ENCODE results near the gene POLR2I. TPM values are rescaled to one million over a fixed set of nuclear protein-coding genes. Genes with fewer than 3 reads are reported as not detected.

POLR2I gene
- polyA plus RNA-seq, 1 donor from 2014 or later: 159 TPM

DNA sequence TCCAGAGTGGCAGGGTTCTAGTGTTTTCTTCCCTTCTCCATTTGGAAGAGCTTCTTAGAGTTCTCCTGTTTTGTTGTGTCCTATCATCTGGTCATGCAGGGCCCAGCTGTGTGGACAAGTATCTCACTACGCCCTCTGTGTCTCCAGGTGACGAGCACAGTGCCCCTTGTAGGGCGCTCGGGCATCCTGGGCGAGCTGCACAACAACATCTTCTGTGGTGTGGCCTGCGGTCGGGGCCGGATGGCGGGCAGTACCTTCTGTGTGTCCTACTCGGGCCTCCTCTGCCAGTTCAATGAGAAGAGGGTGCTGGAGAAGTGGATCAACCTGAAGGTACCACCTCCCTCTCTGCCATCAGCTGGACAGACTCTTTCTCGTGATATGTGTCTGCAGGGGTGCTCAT is 47.0 kb downstream of the POLR2I start:
- H3K9ac ChIP-seq (ENCODE audit: low read length): no peak overlapping the region
- H3K79me2 ChIP-seq (replicated peaks; ENCODE audit: insufficient read depth, low read length): no peaks in the 10 kb centered on the region
- H3K9me3 ChIP-seq (ENCODE audit: low read length): no peaks in the 10 kb centered on the region
- H3K4me2 ChIP-seq (ENCODE audit: low read length): no peak overlapping the region
- no peak overlapping the region for H2AFZ ChIP-seq (ENCODE audit: low read depth, low read length)
- no peaks in the 10 kb centered on the region for H3K9me2 ChIP-seq (ENCODE audit: insufficient read depth, low read length)
- no peaks in the 10 kb centered on the region for H3F3A ChIP-seq (ENCODE audit: insufficient read depth, low read length, poor library complexity, severe bottlenecking)
- H4K20me1 ChIP-seq (ENCODE audit: insufficient read depth): no peaks in the 10 kb centered on the region
- no peaks in the 10 kb centered on the region for H3K36me3 ChIP-seq (ENCODE audit: insufficient read depth, low read length)
- no peak overlapping the region for H3K4me3 ChIP-seq (ENCODE audit: low read length)
- H3K27me3 ChIP-seq (ENCODE audit: insufficient read depth, low read depth, low read length): no peaks in the 10 kb centered on the region
- TF ChIP-seq EP300 (conservative IDR thresholded peaks at IDR 0.05; ENCODE audit: poor library complexity, severe bottlenecking) (no peak), RAD21 (conservative IDR thresholded peaks at IDR 0.05) (no peak), MXI1 (conservative IDR thresholded peaks at IDR 0.05; ENCODE audit: poor library complexity, severe bottlenecking) (no peak), CTCF (IDR thresholded peaks at IDR 0.05; ENCODE audit: poor library complexity, severe bottlenecking) (no peak), SMC3 (conservative IDR thresholded peaks at IDR 0.05; ENCODE audit: poor library complexity) (no peak), TAF1 (IDR thresholded peaks at IDR 0.05; ENCODE audit: low read depth) (no peak)
- H3K27ac ChIP-seq (ENCODE audit: low read length): no peak overlapping the region

DNA sequence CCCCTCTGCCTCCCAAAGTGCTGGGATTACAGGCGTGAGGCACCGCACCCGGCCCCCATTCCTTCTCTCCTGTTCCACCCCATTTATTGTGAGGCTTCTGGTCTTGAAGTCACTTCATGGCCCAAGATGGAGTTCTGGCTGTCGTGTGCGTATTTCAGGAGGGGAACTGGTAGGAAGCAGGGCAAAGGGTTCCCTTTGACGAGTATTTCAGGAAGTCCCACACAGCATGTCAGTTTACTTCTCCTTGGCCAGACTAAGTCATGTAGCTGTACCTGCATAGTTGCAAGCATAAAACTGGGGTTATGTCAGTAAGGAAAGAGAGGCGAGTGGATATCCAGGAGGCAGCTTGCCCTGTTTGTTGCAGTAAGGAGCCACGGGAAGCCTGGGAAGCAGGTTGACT is 49.8 kb downstream of the POLR2I start:
- Histone ChIP-seq H3K79me2 (replicated peaks; ENCODE audit: insufficient read depth, low read length) (no peaks in the 10 kb centered on the region), H2AFZ (ENCODE audit: low read depth, low read length) (no peak overlapping the region), H4K20me1 (ENCODE audit: insufficient read depth) (no peaks in the 10 kb centered on the region), H3K9me3 (ENCODE audit: low read length) (no peaks in the 10 kb centered on the region), H3F3A (ENCODE audit: insufficient read depth, low read length, poor library complexity, severe bottlenecking) (no peaks in the 10 kb centered on the region), H3K4me3 (ENCODE audit: low read length) (no peak overlapping the region), H3K4me2 (ENCODE audit: low read length) (no peak overlapping the region), H3K27ac (ENCODE audit: low read length) (no peak overlapping the region), H3K9ac (ENCODE audit: low read length) (no peak overlapping the region), H3K9me2 (ENCODE audit: insufficient read depth, low read length) (no peaks in the 10 kb centered on the region), H3K27me3 (ENCODE audit: insufficient read depth, low read depth, low read length) (no peaks in the 10 kb centered on the region), H3K36me3 (ENCODE audit: insufficient read depth, low read length) (no peaks in the 10 kb centered on the region)
- TF ChIP-seq EZH2 (IDR thresholded peaks at IDR 0.05; ENCODE audit: borderline replicate concordance, insufficient read depth, low read length, poor library complexity, severe bottlenecking): no peak
- no peak for TF ChIP-seq MXI1 (conservative IDR thresholded peaks at IDR 0.05; ENCODE audit: poor library complexity, severe bottlenecking)
- TF ChIP-seq RAD21 (conservative IDR thresholded peaks at IDR 0.05): no peak
- TF ChIP-seq, protein P1, sequence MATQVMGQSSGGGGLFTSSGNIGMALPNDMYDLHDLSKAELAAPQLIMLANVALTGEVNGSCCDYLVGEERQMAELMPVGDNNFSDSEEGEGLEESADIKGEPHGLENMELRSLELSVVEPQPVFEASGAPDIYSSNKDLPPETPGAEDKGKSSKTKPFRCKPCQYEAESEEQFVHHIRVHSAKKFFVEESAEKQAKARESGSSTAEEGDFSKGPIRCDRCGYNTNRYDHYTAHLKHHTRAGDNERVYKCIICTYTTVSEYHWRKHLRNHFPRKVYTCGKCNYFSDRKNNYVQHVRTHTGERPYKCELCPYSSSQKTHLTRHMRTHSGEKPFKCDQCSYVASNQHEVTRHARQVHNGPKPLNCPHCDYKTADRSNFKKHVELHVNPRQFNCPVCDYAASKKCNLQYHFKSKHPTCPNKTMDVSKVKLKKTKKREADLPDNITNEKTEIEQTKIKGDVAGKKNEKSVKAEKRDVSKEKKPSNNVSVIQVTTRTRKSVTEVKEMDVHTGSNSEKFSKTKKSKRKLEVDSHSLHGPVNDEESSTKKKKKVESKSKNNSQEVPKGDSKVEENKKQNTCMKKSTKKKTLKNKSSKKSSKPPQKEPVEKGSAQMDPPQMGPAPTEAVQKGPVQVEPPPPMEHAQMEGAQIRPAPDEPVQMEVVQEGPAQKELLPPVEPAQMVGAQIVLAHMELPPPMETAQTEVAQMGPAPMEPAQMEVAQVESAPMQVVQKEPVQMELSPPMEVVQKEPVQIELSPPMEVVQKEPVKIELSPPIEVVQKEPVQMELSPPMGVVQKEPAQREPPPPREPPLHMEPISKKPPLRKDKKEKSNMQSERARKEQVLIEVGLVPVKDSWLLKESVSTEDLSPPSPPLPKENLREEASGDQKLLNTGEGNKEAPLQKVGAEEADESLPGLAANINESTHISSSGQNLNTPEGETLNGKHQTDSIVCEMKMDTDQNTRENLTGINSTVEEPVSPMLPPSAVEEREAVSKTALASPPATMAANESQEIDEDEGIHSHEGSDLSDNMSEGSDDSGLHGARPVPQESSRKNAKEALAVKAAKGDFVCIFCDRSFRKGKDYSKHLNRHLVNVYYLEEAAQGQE (IDR thresholded peaks at IDR 0.05; ENCODE audit: borderline replicate concordance): no peak
- no peak for TF ChIP-seq CTCF (IDR thresholded peaks at IDR 0.05; ENCODE audit: poor library complexity, severe bottlenecking)
- TF ChIP-seq SMC3 (conservative IDR thresholded peaks at IDR 0.05; ENCODE audit: poor library complexity): no peak
- no peak for TF ChIP-seq POLR2AphosphoS5 (IDR thresholded peaks at IDR 0.05)
- TF ChIP-seq TAF1 (IDR thresholded peaks at IDR 0.05; ENCODE audit: low read depth): no peak
- no peak for TF ChIP-seq EP300 (conservative IDR thresholded peaks at IDR 0.05; ENCODE audit: poor library complexity, severe bottlenecking)

Other genes starting within 250 kb of the POLR2I start
- 390 and 407 TPM in 2 replicates for gene APLP1, start 246.3 kb downstream of the POLR2I start, polyA plus RNA-seq
- 6.2 and 6.8 TPM in 2 replicates for gene NFKBID, start 214.3 kb downstream of the POLR2I start, polyA plus RNA-seq
- gene HCST, start 212.3 kb downstream of the POLR2I start, polyA plus RNA-seq: not detected in 2 replicates
- gene TYROBP, start 206.6 kb downstream of the POLR2I start, polyA plus RNA-seq: not detected in 2 replicates
- gene LRFN3, start 178.5 kb downstream of the POLR2I start, polyA plus RNA-seq: 10.1 and 11.1 TPM in 2 replicates
- 65.3 and 71.6 TPM in 2 replicates for gene SDHAF1, start 119.7 kb downstream of the POLR2I start, polyA plus RNA-seq
- 0.16 and 0.19 TPM in 2 replicates for gene SYNE4, start 106.1 kb downstream of the POLR2I start, polyA plus RNA-seq
- gene ALKBH6, start 100.7 kb downstream of the POLR2I start, polyA plus RNA-seq: 45.6 and 63.2 TPM in 2 replicates
- 5.6 and 7.8 TPM in 2 replicates for gene CLIP3, start 82.0 kb downstream of the POLR2I start, polyA plus RNA-seq
- gene THAP8, start 60.6 kb downstream of the POLR2I start, polyA plus RNA-seq: 3.8 and 5.5 TPM in 2 replicates
- 0.35 and 0.84 TPM in 2 replicates for gene WDR62, start 60.0 kb downstream of the POLR2I start, polyA plus RNA-seq
- not detected in 2 replicates for gene OVOL3, start 3.7 kb downstream of the POLR2I start, polyA plus RNA-seq
- 640 and 643 TPM in 2 replicates for gene TBCB, start 593 bp upstream of the POLR2I start, polyA plus RNA-seq
- gene CAPNS1, start 25.2 kb upstream of the POLR2I start, polyA plus RNA-seq: 67.3 and 87.8 TPM in 2 replicates
- gene COX7A1, start 37.6 kb upstream of the POLR2I start, polyA plus RNA-seq: not detected in 2 replicates
- 9.4 and 9.7 TPM in 2 replicates for gene ZNF565, start 99.8 kb upstream of the POLR2I start, polyA plus RNA-seq
- gene ZNF146, start 100.2 kb upstream of the POLR2I start, polyA plus RNA-seq: 162 and 215 TPM in 2 replicates

Measured in neural cell (in vitro differentiated cells).